Hepatocyte (in vitro differentiated cells): ENCODE results near the gene DENND1A.

Experiments
- EZH2 ChIP-seq: fragments of 200-600 bp; sonication (generic); IDR thresholded peaks from 2 replicates; pipeline ENCODE4 v1.6.1; 2016; ENCODE audit warnings: antibody characterized with exemption, mild to moderate bottlenecking, borderline replicate concordance
- TF ChIP-seq, protein P1 (sequence below): fragments of 200-600 bp; sonication (generic); IDR thresholded peaks from 2 replicates; pipeline ENCODE4 v1.5.1; 2016; ENCODE audit warnings: antibody characterized with exemption, mild to moderate bottlenecking; ENCODE audit not compliant: poor library complexity

DNA sequence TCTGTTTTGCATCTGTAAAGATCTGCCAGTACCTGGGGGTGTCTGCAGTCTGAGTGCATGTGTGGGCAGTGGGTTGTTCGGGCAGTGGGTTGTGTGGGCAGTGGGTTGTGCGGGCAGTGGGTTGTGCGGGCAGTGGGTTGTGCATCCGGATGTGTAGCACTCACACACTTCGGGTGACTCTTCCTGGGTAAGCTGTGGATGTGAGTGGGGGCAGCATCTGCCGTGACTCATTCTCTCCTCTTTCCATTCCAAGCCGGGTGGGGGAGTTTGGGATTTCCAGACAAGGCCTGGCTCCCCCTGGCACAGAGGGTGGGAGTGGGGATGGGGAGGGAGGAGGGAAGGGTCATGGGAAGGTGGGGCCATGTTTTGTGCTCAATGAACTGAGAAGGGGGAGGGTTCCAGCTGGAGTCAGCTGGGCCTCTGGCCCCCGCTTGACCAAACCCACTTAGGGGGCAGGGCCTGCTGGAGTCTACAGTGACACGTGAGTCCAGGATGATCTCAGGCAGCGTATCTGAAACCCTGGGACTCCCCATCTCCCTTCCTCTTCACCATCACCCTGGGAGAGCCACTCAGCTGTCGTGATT is 565.6 kb downstream of the DENND1A start:
- TF ChIP-seq, protein P1, sequence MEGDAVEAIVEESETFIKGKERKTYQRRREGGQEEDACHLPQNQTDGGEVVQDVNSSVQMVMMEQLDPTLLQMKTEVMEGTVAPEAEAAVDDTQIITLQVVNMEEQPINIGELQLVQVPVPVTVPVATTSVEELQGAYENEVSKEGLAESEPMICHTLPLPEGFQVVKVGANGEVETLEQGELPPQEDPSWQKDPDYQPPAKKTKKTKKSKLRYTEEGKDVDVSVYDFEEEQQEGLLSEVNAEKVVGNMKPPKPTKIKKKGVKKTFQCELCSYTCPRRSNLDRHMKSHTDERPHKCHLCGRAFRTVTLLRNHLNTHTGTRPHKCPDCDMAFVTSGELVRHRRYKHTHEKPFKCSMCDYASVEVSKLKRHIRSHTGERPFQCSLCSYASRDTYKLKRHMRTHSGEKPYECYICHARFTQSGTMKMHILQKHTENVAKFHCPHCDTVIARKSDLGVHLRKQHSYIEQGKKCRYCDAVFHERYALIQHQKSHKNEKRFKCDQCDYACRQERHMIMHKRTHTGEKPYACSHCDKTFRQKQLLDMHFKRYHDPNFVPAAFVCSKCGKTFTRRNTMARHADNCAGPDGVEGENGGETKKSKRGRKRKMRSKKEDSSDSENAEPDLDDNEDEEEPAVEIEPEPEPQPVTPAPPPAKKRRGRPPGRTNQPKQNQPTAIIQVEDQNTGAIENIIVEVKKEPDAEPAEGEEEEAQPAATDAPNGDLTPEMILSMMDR = no peak
- TF ChIP-seq EZH2 = no peak
